SK-N-SH (cell line): ENCODE measurements around the gene TNK2. TPM values are rescaled to one million over a fixed set of nuclear protein-coding genes. Genes with fewer than 3 reads are reported as not detected.

Experiments
- CTCF ChIA-PET: fragments of 300-600, 350-600 bp; formaldehyde crosslinking; extraction: SDS; loops from one replicate; lab custom pipeline; 2021; lab: Yijun Ruan, JAX
- POLR2A ChIA-PET: fragments of 350-600 bp; sonication (Branson Sonifier 250); formaldehyde crosslinking; extraction: SDS; loops from one replicate; lab custom pipeline; 2020; ENCODE audit warnings: antibody characterized with exemption, inconsistent platforms; lab: Yijun Ruan, JAX
- DNase-seq: peaks from one replicate; pipeline ENCODE4 v3.0.0; 2012
- H2AFZ ChIP-seq: fragments of 200-600 bp; sonication (generic); 2 replicates; pipeline ENCODE4 v1.8.1; 2016; ENCODE audit warnings: antibody characterized with exemption, mild to moderate bottlenecking, low read depth
- H3F3A ChIP-seq: fragments of 200-600 bp; sonication (generic); replicated peaks from 2 replicates; pipeline ENCODE3; 2016; ENCODE audit warnings: antibody characterized with exemption, mild to moderate bottlenecking; ENCODE audit not compliant: insufficient read depth
- H3K27ac ChIP-seq, 2 experiments: fragments of 200-500 bp in 1 of 2; fragments of 200-600 bp in 1 of 2; sonication (Bioruptor generic) in 1 of 2; sonication (generic), shearing (Covaris generic) in 1 of 2; 2 replicates each; pipeline versions ENCODE4 v1.5.1 to v1.6.1; 2014 to 2016; ENCODE audit warnings: low read depth in 2 of 2, inconsistent platforms in 1 of 2, low read length in 1 of 2, mild to moderate bottlenecking in 1 of 2, mixed read lengths in 1 of 2
- H3K27me3 ChIP-seq: fragments of 200-600 bp; sonication (generic), shearing (Covaris generic); 2 replicates; pipeline ENCODE4 v1.6.1; 2016; ENCODE audit warnings: mixed run types; ENCODE audit not compliant: insufficient read depth
- H3K36me3 ChIP-seq, 2 experiments: fragments of 200-500 bp in 1 of 2; fragments of 200-600 bp in 1 of 2; sonication (Bioruptor generic) in 1 of 2; sonication (generic) in 1 of 2; replicated peaks in 1 of 2; 2 replicates each; pipeline versions ENCODE3 to v1.5.1; 2014 to 2016; ENCODE audit warnings: low read length in 1 of 2, mild to moderate bottlenecking in 1 of 2; ENCODE audit not compliant: insufficient read depth in 2 of 2, control insufficient read depth in 1 of 2
- H3K4me1 ChIP-seq, 2 experiments: fragments of 200-500 bp in 1 of 2; fragments of 200-600 bp in 1 of 2; sonication (Bioruptor generic) in 1 of 2; sonication (generic), shearing (Covaris generic) in 1 of 2; 2 replicates each; pipeline versions ENCODE4 v1.5.1 to v1.6.1; 2014 to 2016; ENCODE audit warnings: low read depth in 1 of 2, low read length in 1 of 2, mixed run types in 1 of 2; ENCODE audit not compliant: insufficient read depth in 2 of 2, control insufficient read depth in 1 of 2
- H3K4me2 ChIP-seq: fragments of 200-600 bp; sonication (generic), shearing (Covaris generic); 2 replicates; pipeline ENCODE4 v1.6.1; 2017; ENCODE audit warnings: mixed run types
- H3K4me3 ChIP-seq, 2 experiments: fragments of 200-500 bp in 1 of 2; fragments of 200-600 bp in 1 of 2; sonication (Bioruptor generic) in 1 of 2; sonication (generic), shearing (Covaris generic) in 1 of 2; 2 replicates each; pipeline versions ENCODE4 v1.5.1 to v1.8.1; 2014 to 2016; ENCODE audit warnings: low read depth in 2 of 2, inconsistent platforms in 1 of 2, low read length in 1 of 2, mild to moderate bottlenecking in 1 of 2, mixed read lengths in 1 of 2, moderate library complexity in 1 of 2
- H3K79me2 ChIP-seq: fragments of 200-600 bp; sonication (generic); 2 replicates; pipeline ENCODE4 v1.8.1; 2017; ENCODE audit warnings: mild to moderate bottlenecking; ENCODE audit not compliant: insufficient read depth
- H3K9ac ChIP-seq: fragments of 200-600 bp; sonication (generic); 2 replicates; pipeline ENCODE4 v1.6.1; 2017; ENCODE audit warnings: mixed run types
- H3K9me2 ChIP-seq: fragments of 200-600 bp; sonication (generic); 2 replicates; pipeline ENCODE4 v1.6.1; 2017; ENCODE audit warnings: mixed run types
- H3K9me3 ChIP-seq: fragments of 200-600 bp; sonication (generic); 2 replicates; pipeline ENCODE4 v1.6.1; 2017; ENCODE audit warnings: mixed run types, mild to moderate bottlenecking, moderate library complexity
- H4K20me1 ChIP-seq: fragments of 200-600 bp; sonication (generic); 2 replicates; pipeline ENCODE4 v1.6.1; 2017; ENCODE audit warnings: mild to moderate bottlenecking, mixed run types; ENCODE audit not compliant: insufficient read depth
- CHD2 ChIP-seq: fragments of 150-350 bp; IDR thresholded peaks from 2 replicates; pipeline ENCODE4 v1.6.1; 2018; ENCODE audit warnings: low read length; ENCODE audit not compliant: partially characterized antibody
- EP300 ChIP-seq, 2 experiments: IDR thresholded peaks; 2 replicates each; pipeline versions ENCODE4 v1.4.0 to v1.6.1; 2012; ENCODE audit warnings: borderline replicate concordance in 1 of 2, low read depth in 1 of 2, low read length in 1 of 2
- GATA2 ChIP-seq: sonication (generic); formaldehyde crosslinking; IDR thresholded peaks from 2 replicates; pipeline ENCODE4 v1.5.0; 2020; ENCODE audit warnings: mild to moderate bottlenecking, missing genetic modification reagents
- MXI1 ChIP-seq: IDR thresholded peaks from 2 replicates; pipeline ENCODE4 v1.6.1; 2012; ENCODE audit warnings: mild to moderate bottlenecking, low read depth, low read length, improper control_type of control experiment
- NFIC ChIP-seq: IDR thresholded peaks from 2 replicates; pipeline ENCODE4 v1.4.0; 2012; ENCODE audit warnings: borderline replicate concordance
- POLR2AphosphoS5 ChIP-seq: IDR thresholded peaks from 2 replicates; pipeline ENCODE4 v1.6.1; 2012; ENCODE audit warnings: low read depth, low read length
- RCOR1 ChIP-seq: fragments of 150-350 bp; IDR thresholded peaks from 2 replicates; pipeline ENCODE4 v1.6.1; 2017; ENCODE audit warnings: antibody characterized with exemption, low read length
- RXRA ChIP-seq: IDR thresholded peaks from 2 replicates; pipeline ENCODE4 v1.4.0; 2012; ENCODE audit warnings: low read depth, mild to moderate bottlenecking, borderline replicate concordance
- SIN3A ChIP-seq: IDR thresholded peaks from 2 replicates; pipeline ENCODE4 v1.6.1; 2012; ENCODE audit warnings: low read depth, mild to moderate bottlenecking, low read length, moderate library complexity, borderline replicate concordance
- SMC3 ChIP-seq: IDR thresholded peaks from 2 replicates; pipeline ENCODE4 v1.6.1; 2012; ENCODE audit warnings: low read depth, low read length, improper control_type of control experiment
- TAF1 ChIP-seq: IDR thresholded peaks from 2 replicates; pipeline ENCODE4 v1.6.1; 2012; ENCODE audit warnings: low read depth, mild to moderate bottlenecking, low read length, moderate library complexity, borderline replicate concordance
- TEAD4 ChIP-seq: IDR thresholded peaks from 2 replicates; pipeline ENCODE4 v1.4.0; 2012; ENCODE audit warnings: mild to moderate bottlenecking, borderline replicate concordance; ENCODE audit not compliant: insufficient read depth
- USF1 ChIP-seq: IDR thresholded peaks from 2 replicates; pipeline ENCODE4 v1.4.0; 2012; ENCODE audit warnings: low read depth, borderline replicate concordance
- YY1 ChIP-seq: IDR thresholded peaks from 2 replicates; pipeline ENCODE4 v1.4.0; 2012; ENCODE audit warnings: low read depth, mild to moderate bottlenecking
- WGBS: methylation state at CpG from one replicate; pipeline ENCODE4 v1.1.6; 2017; ENCODE audit warnings: low lambda C conversion rate; 5-methylcytosine and 5-hydroxymethylcytosine counted together
- polyA plus RNA-seq, 3 experiments: library from polyadenylated mRNA; depleted of rRNA; stranded (reverse); fragments of >200 nt; gene quantifications; 2 replicates each; pipeline ENCODE4 v1.2.3, GENCODE V29; 2012

Gene TNK2
- polyA plus RNA-seq, 1 of the 3 experiments (the other 2 are of a cell fraction): 17.3 TPM

GRCh38 chr3:195834675-195835583 is 73.4 kb downstream of the TNK2 start:
- POLR2A ChIA-PET: no interaction called here
- H2AFZ ChIP-seq: no peak overlapping the region
- no peak for TF ChIP-seq EP300 (IDR thresholded peaks at IDR 0.05; ENCODE audit: borderline replicate concordance in 1 of 2, low read depth in 1 of 2, low read length in 1 of 2)

GRCh38 chr3:195829897-195830254 is 78.5 kb downstream of the TNK2 start:
- H3K27me3 ChIP-seq: no peaks in the 10 kb centered on the region
- no peaks in the 10 kb centered on the region for H3K36me3 ChIP-seq
- WGBS: 81% methylated on average over 11 of the region's 16 CpGs
- no peak overlapping the region for H3K4me2 ChIP-seq
- H3K4me1 ChIP-seq: no peaks in the 10 kb centered on the region
- no peak overlapping the region for H2AFZ ChIP-seq
- H3K9me2 ChIP-seq: no peaks in the 10 kb centered on the region
- H3F3A ChIP-seq: no peaks in the 10 kb centered on the region
- no peaks in the 10 kb centered on the region for H3K9me3 ChIP-seq
- no peaks in the 10 kb centered on the region for H4K20me1 ChIP-seq
- no peak for DNase-seq
- ChIA-PET POLR2A (no interaction called here), CTCF (interaction anchor here (1.0 to 1.1 kb wide), 2 partner anchors 15 to 21 kb away, joined by 3 to 4 read pairs; no protein-coding TSS in a partner anchor)
- H3K4me3 ChIP-seq: no peak overlapping the region
- H3K9ac ChIP-seq: no peak overlapping the region
- no peaks in the 10 kb centered on the region for H3K79me2 ChIP-seq
- TF ChIP-seq MXI1: no peak
- TF ChIP-seq SIN3A: no peak
- TF ChIP-seq USF1: no peak
- no peak for TF ChIP-seq CHD2
- no peak for TF ChIP-seq NFIC
- no peak for TF ChIP-seq RXRA
- H3K27ac ChIP-seq: no peak overlapping the region

More at GRCh38 chr3:195834675-195835583, 73.4 kb downstream of the TNK2 start:
- Histone ChIP-seq H4K20me1 (no peaks in the 10 kb centered on the region), H3K9ac (no peak overlapping the region), H3K4me1 (peaks cover 0 to 2% of the 10 kb centered on the region in 2 experiments; a peak in 1 of 4 replicates), H3K4me3 (no peak overlapping the region), H3K27ac (no peak overlapping the region), H3K9me2 (no peaks in the 10 kb centered on the region), H3K27me3 (no peaks in the 10 kb centered on the region), H3K36me3 (no peaks in the 10 kb centered on the region), H3K9me3 (no peaks in the 10 kb centered on the region), H3K4me2 (no peak overlapping the region), H3K79me2 (no peaks in the 10 kb centered on the region), H3F3A (no peaks in the 10 kb centered on the region)
- CTCF ChIA-PET: interaction anchor here (0.6 to 2.8 kb wide), 4 partner anchors 9 to 574 kb away, joined by 3 to 15 read pairs (median 4); partner anchors contain the start of gene XXYLT1
- WGBS: 77% methylated on average over 24 of the region's 29 CpGs
- no peak for DNase-seq

DNA sequence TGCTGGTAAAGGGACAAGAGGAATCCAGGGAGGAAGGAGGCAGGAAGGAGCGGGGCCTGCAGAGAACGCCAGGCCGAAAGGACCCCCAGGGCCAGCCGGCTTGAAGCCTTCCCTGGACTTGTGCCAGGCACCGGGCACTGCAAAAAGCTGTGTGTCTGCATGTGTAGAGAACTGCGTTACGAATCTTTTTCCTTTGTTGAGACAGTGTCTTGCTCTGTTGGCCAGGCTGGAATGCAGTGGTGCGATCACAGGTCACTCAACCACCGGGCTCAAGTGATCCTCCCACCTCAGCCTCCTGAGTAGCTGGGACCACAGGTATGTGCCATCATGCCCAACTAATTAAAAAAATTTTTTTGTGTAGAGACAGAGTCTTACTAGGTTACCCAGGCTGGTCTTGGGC is 79.6 kb downstream of the TNK2 start:
- H3K27me3 ChIP-seq: no peaks in the 10 kb centered on the region
- no peak for TF ChIP-seq GATA2 (CRISPR knock-in tag)
- TF ChIP-seq TEAD4: no peak
- no peak for TF ChIP-seq POLR2AphosphoS5
- no peak for TF ChIP-seq YY1
- no peak for TF ChIP-seq TAF1
- TF ChIP-seq SMC3: no peak
- TF ChIP-seq RCOR1: no peak
- TF ChIP-seq RXRA: no peak
- DNase-seq: peak; percentile 65
- no peaks in the 10 kb centered on the region for H3F3A ChIP-seq
- no peak overlapping the region for H3K4me2 ChIP-seq
- no peak overlapping the region for H3K27ac ChIP-seq
- H4K20me1 ChIP-seq: no peaks in the 10 kb centered on the region
- H3K36me3 ChIP-seq: no peaks in the 10 kb centered on the region
- 64% methylated on average over 9 of the region's 9 CpGs for WGBS
- no peaks in the 10 kb centered on the region for H3K79me2 ChIP-seq
- H3K4me3 ChIP-seq: no peak overlapping the region
- no peaks in the 10 kb centered on the region for H3K9me3 ChIP-seq
- no peak overlapping the region for H2AFZ ChIP-seq
- no peaks in the 10 kb centered on the region for H3K4me1 ChIP-seq
- no peaks in the 10 kb centered on the region for H3K9me2 ChIP-seq
- ChIA-PET POLR2A (no interaction called here), CTCF (interaction anchor here (1.0 to 1.5 kb wide), 4 partner anchors 14 to 66 kb away, joined by 3 to 10 read pairs (median 3); no protein-coding TSS in a partner anchor)
- H3K9ac ChIP-seq: no peak overlapping the region
